WTC11 (cell line): ENCODE results near the gene PTPRN2.

ENCODE experiments used
- AFF4 ChIP-seq: sonication (generic); formaldehyde crosslinking; IDR thresholded peaks from 2 replicates; pipeline ENCODE4 v1.8.1; 2023; ENCODE audit warnings: mild to moderate bottlenecking, missing genetic modification reagents, borderline replicate concordance
- ATF2 ChIP-seq: sonication (generic); formaldehyde crosslinking; IDR thresholded peaks from 2 replicates; pipeline ENCODE4 v1.8.1; 2022; ENCODE audit warnings: low read depth, missing genetic modification reagents, borderline replicate concordance
- CTCF ChIP-seq: fragments of 200-600 bp; IDR thresholded peaks from 2 replicates; pipeline ENCODE4 v1.8.0; 2022; ENCODE audit warnings: antibody characterized with exemption
- ELF4 ChIP-seq: sonication (generic); formaldehyde crosslinking; IDR thresholded peaks from 2 replicates; pipeline ENCODE4 v1.8.1; 2022; ENCODE audit warnings: low read depth, mild to moderate bottlenecking, moderate library complexity, missing genetic modification reagents
- ETV6 ChIP-seq: sonication (generic); formaldehyde crosslinking; IDR thresholded peaks from 2 replicates; pipeline ENCODE4 v1.8.1; 2022; ENCODE audit warnings: mild to moderate bottlenecking, missing genetic modification reagents
- KAT7 ChIP-seq: sonication (generic); formaldehyde crosslinking; IDR thresholded peaks from 2 replicates; pipeline ENCODE4 v1.8.1; 2023; ENCODE audit warnings: missing genetic modification reagents, mild to moderate bottlenecking, borderline replicate concordance
- NR1H2 ChIP-seq: sonication (generic); formaldehyde crosslinking; IDR thresholded peaks from 2 replicates; pipeline ENCODE4 v1.9.0; 2021; ENCODE audit warnings: mild to moderate bottlenecking, moderate library complexity, missing genetic modification reagents
- NR3C1 ChIP-seq: sonication (generic); formaldehyde crosslinking; conservative IDR thresholded peaks from 2 replicates; pipeline ENCODE4 v1.8.1; 2023; ENCODE audit warnings: low read depth, mild to moderate bottlenecking, missing genetic modification reagents
- RELA ChIP-seq: sonication (generic); formaldehyde crosslinking; IDR thresholded peaks from 2 replicates; pipeline ENCODE4 v1.8.1; 2022; ENCODE audit warnings: missing genetic modification reagents, mild to moderate bottlenecking, borderline replicate concordance
- USF2 ChIP-seq: sonication (generic); formaldehyde crosslinking; IDR thresholded peaks from 2 replicates; pipeline ENCODE4 v1.8.1; 2023; ENCODE audit warnings: mild to moderate bottlenecking, missing genetic modification reagents, moderate library complexity
- ZNF317 ChIP-seq: sonication (generic); formaldehyde crosslinking; IDR thresholded peaks from 2 replicates; pipeline ENCODE4 v1.8.1; 2023; ENCODE audit warnings: low read depth, mild to moderate bottlenecking, moderate library complexity, missing genetic modification reagents, borderline replicate concordance
- ZNF512 ChIP-seq: sonication (generic); formaldehyde crosslinking; IDR thresholded peaks from 2 replicates; pipeline ENCODE4 v1.8.1; 2022; ENCODE audit warnings: missing genetic modification reagents, borderline replicate concordance

GRCh38 chr7:157827863-157828160 is 759.8 kb downstream of the PTPRN2 start:
- no peak for TF ChIP-seq USF2 (CRISPR knock-in tag)
- TF ChIP-seq RELA = no peak
- no peak for TF ChIP-seq NR3C1
- no peak for TF ChIP-seq CTCF
- TF ChIP-seq AFF4 (CRISPR knock-in tag) = no peak
- no peak for TF ChIP-seq ZNF512 (CRISPR knock-in tag)
- no peak for TF ChIP-seq KAT7
- no peak for TF ChIP-seq ATF2 (CRISPR knock-in tag)
- no peak for TF ChIP-seq ZNF317 (CRISPR knock-in tag)
- no peak for TF ChIP-seq NR1H2 (CRISPR knock-in tag)
- no peak for TF ChIP-seq ETV6
- no peak for TF ChIP-seq ELF4 (CRISPR knock-in tag)
